Esophagus muscularis mucosa (tissue), 4 donors: ENCODE measurements around the gene FLT4.

Source experiments
- CTCF ChIP-seq, 3 experiments: fragments of 200-600 bp in 2 of 3; fragments of 450-650 bp in 1 of 3; sonication (generic) in 2 of 3; IDR thresholded peaks; one replicate each; pipeline ENCODE4 v1.5.1; 2017 to 2019; ENCODE audit warnings: antibody characterized with exemption in 3 of 3, mild to moderate bottlenecking in 2 of 3, moderate library complexity in 1 of 3
- EP300 ChIP-seq: sonication (generic); formaldehyde crosslinking; IDR thresholded peaks from one replicate; pipeline ENCODE4 v1.6.1; 2017; ENCODE audit warnings: antibody characterized with exemption
- POLR2A ChIP-seq: fragments of 450-650 bp; IDR thresholded peaks from one replicate; pipeline ENCODE4 v1.6.1; 2017; ENCODE audit warnings: antibody characterized with exemption, moderate library complexity, mild to moderate bottlenecking, low read depth
- POLR2AphosphoS5 ChIP-seq, 2 donors: sonication (generic); formaldehyde crosslinking; IDR thresholded peaks; one replicate each; pipeline ENCODE4 v1.6.1; 2017; ENCODE audit warnings: antibody characterized with exemption in 2 of 2

GRCh38 chr5:180589771-180590542 lies 59.4 kb downstream of the FLT4 start:
- no peak for TF ChIP-seq CTCF (IDR thresholded peaks at IDR 0.05)
- TF ChIP-seq POLR2A = no peak
- no peak for TF ChIP-seq EP300
- no peak for TF ChIP-seq POLR2AphosphoS5 (IDR thresholded peaks at IDR 0.05)
